Activated CD4-positive, alpha-beta T cell treated with anti-CD3 and anti-CD28 coated beads, Interleukin-2, amount 50 U/mL, for 4 hours (primary cell): ENCODE results near the gene CBFB.
"Not testable (repeated sequence)": the region's sequence is repeated elsewhere in the genome, so short reads cannot be mapped to it uniquely, and the experiment has no call there.

Experiments
- DNase-seq, 2 experiments: peaks; one replicate each; pipeline ENCODE4 v3.0.0-alpha.2; 2020

Gene CBFB

DNA sequence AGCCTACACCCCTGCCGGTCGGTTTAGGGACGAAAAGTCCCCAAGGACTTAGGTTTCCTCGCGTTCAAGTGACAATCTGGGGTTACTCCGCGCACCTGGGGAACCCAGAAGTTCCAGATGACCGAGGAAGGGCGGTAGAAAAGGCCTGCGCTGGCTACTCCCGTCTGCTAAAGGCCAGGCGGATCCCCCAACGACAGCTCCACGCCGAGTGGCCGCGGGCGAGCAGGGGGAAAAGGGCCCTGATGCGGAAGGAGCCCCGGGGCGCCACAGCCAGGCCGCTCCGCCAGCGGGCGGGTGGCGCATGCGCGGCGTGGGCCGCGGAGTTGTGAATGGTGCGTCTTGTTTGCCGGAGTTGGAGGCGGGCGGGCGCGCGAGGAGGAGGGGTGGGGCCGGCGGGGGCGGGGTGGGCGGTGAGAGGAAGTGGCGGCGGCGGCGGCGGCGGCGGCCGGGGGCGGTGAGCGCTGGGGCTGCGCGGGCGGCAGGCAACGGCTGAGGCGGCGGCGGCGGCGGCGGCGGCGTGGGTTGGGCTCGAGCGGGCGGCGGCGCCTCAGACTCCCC is at the start of gene CBFB:
Gene CBFB, plus strand, starts transcription at position 454 of the 558 bp plus-strand sequence. CDS start 259 bp downstream, outside the sequence.
- DNase-seq = peak; percentile 89 to 93

GRCh38 chr16:66983033-66983432 is 45.9 kb upstream of the CBFB start:
- DNase-seq = no peak

DNA sequence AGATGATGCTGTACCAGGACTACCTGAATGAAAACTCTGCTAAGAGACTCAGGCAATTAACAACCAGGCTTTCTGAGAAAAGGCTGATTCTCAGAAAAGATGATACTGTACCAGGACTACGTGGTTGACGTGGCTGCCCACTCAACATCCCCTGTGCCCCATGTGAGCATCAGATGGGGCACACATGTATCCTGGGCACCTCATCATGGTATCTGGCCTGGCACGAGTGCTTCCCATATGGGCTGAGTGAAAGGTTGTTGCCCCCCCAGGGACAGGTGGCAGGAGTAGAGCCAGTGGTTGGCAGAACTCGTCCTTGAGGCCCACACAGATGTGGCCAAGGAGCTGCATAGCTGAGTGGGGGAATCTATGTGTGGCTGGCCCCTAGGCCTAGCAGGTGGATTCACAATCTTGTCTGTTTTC is 44.0 kb upstream of the CBFB start:
- DNase-seq = peak; percentile 56 to 68

DNA sequence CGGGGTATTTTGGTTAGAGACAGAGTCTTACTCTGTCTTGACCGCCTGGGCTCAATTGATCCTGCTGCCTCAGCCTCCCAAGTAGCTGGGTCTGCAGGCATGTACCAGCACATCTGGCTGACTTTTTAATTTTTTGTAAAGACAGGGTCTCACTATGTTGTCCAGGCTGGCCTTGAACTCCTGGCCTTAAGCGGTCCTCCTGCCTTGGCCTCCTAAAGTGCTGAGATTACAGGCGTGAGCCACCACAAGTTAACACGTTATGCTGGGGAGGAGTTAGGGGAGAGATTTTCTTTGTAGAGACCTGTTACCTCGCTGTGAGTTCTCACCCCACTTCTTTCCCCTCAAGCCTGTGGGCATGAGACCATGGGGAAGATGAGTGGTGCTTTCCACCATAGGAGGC is 42.4 kb upstream of the CBFB start:
- no peak for DNase-seq

DNA sequence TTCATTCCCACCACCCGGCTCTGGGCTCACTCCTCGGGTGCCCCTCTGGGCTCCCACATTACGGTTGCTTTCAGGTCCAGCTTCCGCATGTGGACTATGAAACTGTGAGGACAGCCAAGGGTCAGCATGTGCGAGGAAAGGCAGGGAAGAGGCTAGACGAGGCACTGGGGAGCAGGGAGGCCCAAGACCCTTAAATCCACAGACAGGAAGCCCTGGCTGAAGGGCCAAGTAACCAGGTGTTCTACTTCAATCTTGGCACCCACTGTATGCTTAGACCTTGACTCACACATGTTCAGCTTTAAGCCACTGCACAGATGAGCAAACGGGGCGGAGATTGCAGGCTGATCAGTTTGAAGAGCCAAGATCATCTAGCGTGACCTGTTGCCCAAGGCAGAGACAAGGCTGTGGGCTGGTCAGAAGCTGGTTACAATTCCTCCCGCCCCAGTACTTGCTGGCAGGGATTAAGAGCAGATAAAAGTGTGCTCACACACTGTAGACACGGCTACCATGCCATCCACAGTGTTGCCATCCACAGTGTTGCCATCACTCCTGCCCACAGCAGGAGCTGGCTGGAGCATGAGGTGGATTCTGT is 40.7 kb upstream of the CBFB start, which contains the start of gene CES4A:
Gene CES4A, plus strand, starts transcription at position 393 of the 592 bp plus-strand sequence. Its CDS starts 184 bp downstream, at position 577.
- DNase-seq = no peak

- DNase-seq = no peak
These were observed 37.3 kb upstream of the CBFB start for GRCh38 chr16:66991545-66992077.

GRCh38 chr16:66993558-66993957 is 35.4 kb upstream of the CBFB start:
- DNase-seq = not testable (repeated sequence)

DNA sequence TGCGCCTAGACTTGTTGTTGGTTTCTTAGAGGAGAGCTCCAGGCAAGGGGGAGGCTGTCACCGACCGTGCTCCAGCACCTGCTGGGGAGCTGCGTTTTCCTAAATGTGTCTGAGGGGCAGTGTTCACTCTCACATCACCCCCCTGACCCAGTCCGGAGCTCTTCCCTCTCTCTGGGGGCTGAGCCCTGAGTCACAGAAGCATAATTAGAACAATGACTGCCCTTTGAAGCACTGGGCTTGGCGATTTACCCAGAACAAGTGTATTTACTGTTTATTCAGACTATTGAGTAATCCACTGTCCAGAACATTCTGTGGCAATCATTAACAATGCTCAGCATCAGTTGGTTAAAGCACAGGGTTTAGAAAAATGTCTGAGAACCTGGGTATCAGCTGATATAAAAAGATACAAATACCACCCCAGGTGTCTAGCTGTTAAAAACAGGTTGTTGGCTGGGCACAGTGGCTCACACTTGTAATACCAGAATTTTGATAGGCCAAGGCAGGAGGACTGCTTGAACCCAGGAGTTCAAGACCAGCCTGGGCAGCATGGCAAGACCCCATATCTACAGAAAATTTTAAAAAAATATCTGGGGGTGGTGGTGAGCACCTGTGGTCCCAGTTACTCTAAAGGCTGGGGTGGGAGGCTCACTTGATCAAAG is 32.5 kb upstream of the CBFB start:
- no peak for DNase-seq

- DNase-seq = no peak
These were observed 32.0 kb upstream of the CBFB start for GRCh38 chr16:66996983-66997358.

DNA sequence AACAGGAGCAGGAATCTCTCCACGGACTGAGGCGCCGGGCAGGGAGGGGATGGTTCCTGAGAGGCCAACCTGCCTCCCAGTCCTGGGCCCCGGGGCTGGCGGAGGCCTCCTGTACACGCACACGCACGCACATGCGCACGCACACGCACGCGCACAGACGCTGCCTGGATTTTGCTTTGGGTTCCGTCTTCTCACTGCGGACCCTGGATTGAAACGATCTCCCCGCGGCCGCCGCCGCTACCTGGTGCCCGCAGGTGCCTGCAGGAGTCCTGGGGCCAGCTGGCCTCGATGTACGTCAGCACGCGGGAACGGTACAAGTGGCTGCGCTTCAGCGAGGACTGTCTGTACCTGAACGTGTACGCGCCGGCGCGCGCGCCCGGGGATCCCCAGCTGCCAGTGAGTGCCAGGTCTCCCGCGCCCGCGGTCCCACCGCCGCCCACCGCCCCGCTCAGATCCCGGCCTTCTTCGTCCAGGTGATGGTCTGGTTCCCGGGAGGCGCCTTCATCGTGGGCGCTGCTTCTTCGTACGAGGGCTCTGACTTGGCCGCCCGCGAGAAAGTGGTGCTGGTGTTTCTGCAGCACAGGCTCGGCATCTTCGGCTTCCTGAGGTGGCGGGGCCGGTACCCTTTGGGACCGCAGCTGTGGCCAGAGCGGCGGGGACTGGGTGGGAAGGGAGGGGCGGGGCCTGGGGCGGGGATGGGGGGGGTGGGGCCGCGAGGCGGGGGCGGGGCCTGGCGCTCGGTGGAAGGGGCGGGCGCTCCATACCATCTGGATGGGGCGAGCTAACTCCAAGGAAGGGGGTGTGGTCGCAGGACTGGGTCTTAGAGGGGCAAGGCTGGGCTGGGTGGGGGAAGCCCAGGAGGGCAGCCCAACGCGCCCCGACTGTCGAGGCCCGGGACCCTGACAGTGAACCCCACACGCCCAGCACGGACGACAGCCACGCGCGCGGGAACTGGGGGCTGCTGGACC is 28.3 kb upstream of the CBFB start:
- peak; percentile 44 to 45 for DNase-seq

DNA sequence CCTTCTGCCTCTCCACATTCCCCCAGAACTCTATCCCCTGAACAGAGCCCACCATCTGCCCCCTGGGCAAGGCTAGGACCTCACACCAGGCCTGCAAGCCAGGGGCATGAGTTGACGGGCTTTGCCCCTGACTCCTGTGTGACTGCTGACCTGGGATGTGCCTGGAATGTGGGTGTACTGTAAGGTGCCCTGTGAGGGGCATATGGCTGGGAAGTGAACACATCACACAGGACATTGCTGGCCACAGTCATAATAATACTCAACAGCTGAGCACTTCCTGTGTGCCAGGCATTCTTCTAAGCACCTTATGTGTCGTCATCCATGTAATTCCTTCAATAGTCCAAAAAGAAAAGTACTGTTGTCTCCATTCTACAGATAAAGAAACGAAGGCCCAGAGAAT is 27.2 kb upstream of the CBFB start:
- no peak for DNase-seq

DNA sequence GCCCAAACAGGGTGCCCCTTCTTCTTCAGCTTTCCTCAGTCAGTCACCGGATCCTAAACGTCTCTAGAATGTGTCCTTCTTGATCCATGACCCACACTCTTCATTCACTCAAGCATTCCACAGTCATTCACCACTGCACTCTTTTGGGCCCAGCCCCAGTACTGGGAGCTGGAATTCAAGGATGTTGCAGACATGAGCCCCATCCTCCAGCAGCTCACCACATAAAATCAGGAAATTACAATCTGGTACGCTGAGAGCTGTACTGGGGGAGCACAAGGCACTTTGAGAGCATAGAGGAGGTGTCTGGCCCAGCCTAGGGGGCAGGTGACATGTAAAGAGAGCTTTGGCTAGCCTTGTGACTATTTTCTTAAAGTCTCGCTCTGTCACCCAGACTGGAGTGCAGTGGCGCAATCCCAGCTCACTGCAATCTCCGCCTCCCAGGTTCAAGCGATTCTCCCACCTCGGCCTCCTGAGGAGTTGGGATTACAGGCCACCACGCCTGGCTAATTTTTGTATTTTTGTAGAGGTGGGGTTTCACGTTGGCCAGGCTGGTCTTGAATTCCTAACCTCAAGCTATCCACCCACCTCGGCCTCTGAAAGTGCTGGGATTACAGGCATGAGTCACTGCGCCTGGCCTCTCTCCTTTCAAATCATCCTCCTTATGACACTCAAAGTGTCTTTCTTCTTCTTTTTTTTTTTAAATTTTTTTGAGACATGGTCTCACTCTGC is 21.9 kb upstream of the CBFB start:
- no peak for DNase-seq

DNA sequence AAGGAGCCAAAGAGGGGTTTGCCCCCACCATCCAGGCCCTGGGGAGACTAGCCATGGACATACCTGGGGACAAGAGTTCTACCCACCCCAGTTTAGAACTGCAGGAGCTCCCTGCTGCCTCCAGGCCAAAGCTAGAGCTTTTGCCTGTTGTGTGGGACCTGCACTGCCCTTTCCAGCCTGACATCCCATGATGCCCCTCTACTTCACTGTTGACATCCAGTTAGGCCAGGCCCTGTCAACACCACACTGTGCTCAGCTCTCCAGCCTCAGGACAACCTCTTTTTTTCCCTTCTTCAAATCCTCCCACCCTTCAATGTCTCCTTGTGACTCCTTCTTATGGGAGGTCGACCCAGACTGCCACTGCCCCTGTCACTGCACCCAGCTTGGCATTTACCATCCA is 19.8 kb upstream of the CBFB start:
- no peak for DNase-seq

GRCh38 chr16:67011274-67011673 is 17.7 kb upstream of the CBFB start:
- no peak for DNase-seq

DNA sequence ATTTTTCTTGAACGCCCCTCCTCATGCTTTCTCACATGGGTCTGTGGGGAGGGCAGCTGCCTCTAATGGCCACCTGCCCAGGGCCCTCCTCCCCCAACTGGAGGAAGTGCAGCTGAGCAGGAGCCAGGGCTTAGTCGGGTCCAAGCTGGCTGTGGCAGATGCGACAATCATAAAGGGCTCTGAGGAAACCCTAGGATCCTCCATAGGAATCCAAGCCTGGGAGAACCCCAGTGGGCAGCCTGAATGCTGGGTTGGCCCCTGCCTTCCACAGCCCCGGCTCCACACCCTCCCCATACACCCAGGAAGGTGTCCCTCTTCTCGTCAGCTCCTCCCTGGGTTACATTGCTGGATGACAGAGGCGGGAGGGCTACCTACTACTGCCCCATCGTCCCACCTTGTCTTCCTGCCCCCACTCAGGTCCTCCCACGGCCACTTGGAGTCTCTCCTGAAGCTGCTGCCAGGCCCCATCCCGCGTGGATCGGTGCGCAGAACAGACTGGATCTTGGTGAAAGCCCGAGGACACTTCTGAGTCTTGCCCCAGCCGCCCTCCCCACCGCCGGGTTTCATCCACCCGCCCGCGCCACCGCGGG is 15.6 kb upstream of the CBFB start:
- no peak for DNase-seq

- DNase-seq = peak; percentile 55 to 56
These were observed 14.9 kb upstream of the CBFB start for GRCh38 chr16:67013823-67014633.

- DNase-seq = no peak
These were observed 14.2 kb upstream of the CBFB start for GRCh38 chr16:67014634-67015312.

GRCh38 chr16:67015313-67015731 is 13.6 kb upstream of the CBFB start:
- DNase-seq = no peak

DNA sequence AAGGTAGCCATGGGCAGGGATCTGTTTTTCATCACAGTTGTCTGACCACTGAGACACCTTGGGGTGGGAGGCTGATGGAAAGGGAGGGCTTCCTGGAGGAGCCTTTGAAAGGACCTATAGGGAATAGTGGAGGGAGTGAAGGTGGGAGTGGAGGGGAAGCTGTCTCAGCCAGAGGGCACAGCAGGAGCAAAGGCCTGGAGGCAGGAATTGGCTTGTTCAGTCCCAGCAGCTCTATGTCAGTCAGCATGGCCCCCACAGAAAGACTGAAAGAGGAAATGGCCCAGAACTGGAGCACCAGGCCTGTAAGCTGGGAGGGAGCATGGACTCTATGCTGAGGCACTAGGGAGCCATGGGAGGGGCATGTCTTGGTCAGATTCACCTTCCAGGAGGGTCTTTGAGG is 12.8 kb upstream of the CBFB start:
- no peak for DNase-seq
